SKM-1 (cell line): ENCODE data around the gene CERS6.

Experiments
- DNase-seq: peaks from one replicate; lab custom pipeline; 2025; ENCODE audit not compliant: unreplicated experiment; lab: John Stamatoyannopoulos, UW

Gene CERS6

DNA sequence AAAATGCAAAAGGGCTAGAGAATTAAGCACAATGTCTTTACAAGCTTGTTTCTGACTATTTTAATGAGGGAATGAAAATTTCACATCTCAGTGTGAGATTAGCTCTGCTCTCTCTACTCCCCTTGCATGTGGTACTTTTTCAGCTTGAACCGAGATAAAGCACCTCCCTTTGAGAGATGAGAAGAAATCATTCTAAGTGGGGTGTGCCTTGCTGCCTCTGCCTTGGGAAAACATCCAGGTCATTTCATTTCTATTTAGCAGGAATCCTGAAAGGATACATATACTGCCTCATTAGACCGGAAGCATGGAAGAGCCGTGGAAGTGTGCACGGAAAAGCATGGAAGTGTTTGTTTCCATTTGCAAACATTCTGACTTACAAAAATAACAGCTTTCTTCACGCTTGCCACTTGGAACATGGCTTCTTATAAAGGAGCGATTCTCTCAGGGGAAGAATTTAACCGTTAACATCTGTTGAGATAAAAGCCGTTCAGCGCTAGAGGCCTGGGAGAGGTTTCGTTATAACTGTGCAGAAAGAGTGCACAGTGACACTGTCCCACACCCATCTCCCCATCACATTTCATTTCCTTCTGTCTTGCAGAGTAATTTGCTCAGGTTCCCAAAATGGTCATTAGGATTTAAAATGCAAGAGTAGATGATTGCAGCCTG lies 363.1 kb downstream of the CERS6 start:
- DNase-seq, result no peak

DNA sequence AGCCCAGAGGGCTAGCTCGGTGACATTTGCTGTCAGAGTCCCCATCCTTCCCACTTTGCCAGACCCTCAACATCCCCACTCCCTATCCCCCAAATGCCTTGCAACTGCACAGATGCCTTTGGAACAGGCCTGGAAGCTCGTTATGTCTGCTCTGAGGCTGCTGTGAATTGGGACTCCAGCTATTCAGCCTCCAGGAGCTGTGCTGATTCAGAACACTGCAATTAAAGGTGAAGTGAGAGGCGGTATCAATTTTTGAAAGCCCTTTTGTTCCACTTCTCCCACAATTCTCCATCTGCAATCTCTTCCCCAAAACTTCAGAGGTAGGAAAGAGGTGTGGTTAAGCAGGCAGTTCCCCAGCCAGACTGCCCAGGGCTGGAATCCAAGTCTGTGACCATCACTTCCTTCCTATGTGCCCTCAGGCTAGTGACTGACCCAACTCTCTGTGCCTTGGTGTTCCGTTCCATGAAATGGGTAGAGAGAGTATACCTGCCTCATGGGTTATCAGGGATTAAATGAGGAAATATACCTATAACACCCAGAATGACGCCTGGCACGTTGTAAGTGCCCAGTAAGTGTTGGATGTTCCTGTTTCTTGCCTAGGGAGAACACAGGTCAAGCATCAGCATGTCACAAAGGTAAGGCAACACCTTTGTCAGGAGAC lies 363.9 kb downstream of the CERS6 start:
- DNase-seq, result no peak

DNA sequence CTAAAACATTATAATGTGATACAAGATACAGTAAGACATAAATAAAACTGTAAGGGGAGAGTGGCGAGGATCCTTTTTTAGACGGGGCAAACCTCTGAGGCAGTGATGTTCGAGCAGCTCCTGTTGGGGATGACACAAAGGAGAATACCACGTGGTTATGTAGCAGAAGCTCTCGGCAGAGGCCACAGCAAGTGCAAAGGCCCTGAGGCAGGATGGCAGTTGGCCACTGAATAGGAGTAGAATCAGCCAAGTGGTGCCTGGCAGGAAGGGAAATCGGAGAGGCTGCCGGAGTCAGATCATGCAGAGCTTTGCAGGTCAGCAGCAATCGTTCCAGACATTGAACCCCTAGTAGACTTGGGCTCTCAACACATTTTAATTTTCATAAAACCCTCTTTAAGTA lies 365.5 kb downstream of the CERS6 start:
- DNase-seq, result no peak

DNA sequence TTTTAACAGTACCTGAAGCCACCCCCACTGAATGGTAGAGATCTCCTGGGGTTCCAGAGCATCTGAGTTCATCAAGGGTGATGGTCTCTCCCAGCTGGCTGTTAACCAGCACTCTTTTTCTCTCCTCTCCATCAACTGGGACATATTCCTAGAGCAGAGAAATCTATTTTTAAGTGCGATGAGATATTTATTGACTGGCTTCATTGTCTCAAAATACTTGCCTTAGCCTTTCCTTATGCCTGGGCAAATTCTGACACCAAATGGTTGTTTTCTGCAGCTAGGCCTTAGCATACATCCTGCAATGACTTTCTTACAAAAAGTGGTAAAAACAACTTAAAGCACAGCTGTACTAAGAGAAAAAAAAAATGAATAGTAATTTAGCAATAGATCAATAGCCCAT lies 365.9 kb downstream of the CERS6 start:
- DNase-seq, result no peak
